NOMO-1 (cell line): ENCODE measurements around the gene DNMBP.
"Not testable (repeated sequence)": the region's sequence is repeated elsewhere in the genome, so short reads cannot be mapped to it uniquely, and the experiment has no call there.

Experiments used
- DNase-seq, 2 experiments: peaks; one replicate each; lab custom pipeline; 2025; ENCODE audit not compliant: unreplicated experiment in 2 of 2; lab: John Stamatoyannopoulos, UW

The DNMBP gene

GRCh38 chr10:99920486-99920885 lies 89.3 kb downstream of the DNMBP start:
- DNase-seq: no peak

GRCh38 chr10:99917963-99918825 lies 91.6 kb downstream of the DNMBP start:
- DNase-seq: no peak

- DNase-seq: no peak
Measured at GRCh38 chr10:99916776-99917175, 93.0 kb downstream of the DNMBP start.

GRCh38 chr10:99915414-99915813 lies 94.3 kb downstream of the DNMBP start:
- no peak for DNase-seq

- DNase-seq: no peak
Measured at GRCh38 chr10:99914236-99914635, 95.5 kb downstream of the DNMBP start.

- no peak for DNase-seq
Measured at GRCh38 chr10:99913831-99914235, 95.9 kb downstream of the DNMBP start.

GRCh38 chr10:99912041-99912440 lies 97.7 kb downstream of the DNMBP start:
- no peak for DNase-seq

GRCh38 chr10:99908512-99908911 lies 101.2 kb downstream of the DNMBP start:
- no peak for DNase-seq

- no peak for DNase-seq
Measured at GRCh38 chr10:99906470-99906869, 103.3 kb downstream of the DNMBP start.

GRCh38 chr10:99905971-99906370 lies 103.8 kb downstream of the DNMBP start:
- DNase-seq: no peak

GRCh38 chr10:99895867-99896266 lies 113.9 kb downstream of the DNMBP start:
- no peak for DNase-seq

GRCh38 chr10:99895066-99895465 lies 114.7 kb downstream of the DNMBP start:
- DNase-seq: not testable (repeated sequence)

GRCh38 chr10:99894613-99895012 lies 115.1 kb downstream of the DNMBP start:
- DNase-seq: no peak

- no peak for DNase-seq
Measured at GRCh38 chr10:99888622-99889021, 121.1 kb downstream of the DNMBP start.

- DNase-seq: no peak
Measured at GRCh38 chr10:99883523-99883922, 126.2 kb downstream of the DNMBP start.

GRCh38 chr10:99881371-99881770 lies 128.4 kb downstream of the DNMBP start:
- DNase-seq: no peak

GRCh38 chr10:99880080-99880835 lies 129.5 kb downstream of the DNMBP start:
- no peak for DNase-seq

- no peak for DNase-seq
Measured at GRCh38 chr10:99875473-99875872, 134.3 kb downstream of the DNMBP start.

- DNase-seq: no peak
Measured at GRCh38 chr10:99874341-99875085, 135.2 kb downstream of the DNMBP start.

- DNase-seq: no peak
Measured at GRCh38 chr10:99873846-99874245, 135.9 kb downstream of the DNMBP start.
